ENCODE results near the gene ZBTB39.
"Not testable (repeated sequence)": the region's sequence is repeated elsewhere in the genome, so short reads cannot be mapped to it uniquely, and the experiment has no call there.

GRCh38 chr12:56965997-56966642, 40.2 kb downstream of the ZBTB39 start:
- TF ChIP-seq, protein P1, sequence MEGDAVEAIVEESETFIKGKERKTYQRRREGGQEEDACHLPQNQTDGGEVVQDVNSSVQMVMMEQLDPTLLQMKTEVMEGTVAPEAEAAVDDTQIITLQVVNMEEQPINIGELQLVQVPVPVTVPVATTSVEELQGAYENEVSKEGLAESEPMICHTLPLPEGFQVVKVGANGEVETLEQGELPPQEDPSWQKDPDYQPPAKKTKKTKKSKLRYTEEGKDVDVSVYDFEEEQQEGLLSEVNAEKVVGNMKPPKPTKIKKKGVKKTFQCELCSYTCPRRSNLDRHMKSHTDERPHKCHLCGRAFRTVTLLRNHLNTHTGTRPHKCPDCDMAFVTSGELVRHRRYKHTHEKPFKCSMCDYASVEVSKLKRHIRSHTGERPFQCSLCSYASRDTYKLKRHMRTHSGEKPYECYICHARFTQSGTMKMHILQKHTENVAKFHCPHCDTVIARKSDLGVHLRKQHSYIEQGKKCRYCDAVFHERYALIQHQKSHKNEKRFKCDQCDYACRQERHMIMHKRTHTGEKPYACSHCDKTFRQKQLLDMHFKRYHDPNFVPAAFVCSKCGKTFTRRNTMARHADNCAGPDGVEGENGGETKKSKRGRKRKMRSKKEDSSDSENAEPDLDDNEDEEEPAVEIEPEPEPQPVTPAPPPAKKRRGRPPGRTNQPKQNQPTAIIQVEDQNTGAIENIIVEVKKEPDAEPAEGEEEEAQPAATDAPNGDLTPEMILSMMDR (IDR thresholded peaks at IDR 0.05; ENCODE audit: poor library complexity): not testable (repeated sequence)
- TF ChIP-seq EZH2phosphoT487 (IDR thresholded peaks at IDR 0.05; ENCODE audit: low read depth, severe bottlenecking, unreplicated experiment): not testable (repeated sequence)
